Vagina (tissue), 2 donors: Measurements from ENCODE around the gene AJM1. TPM values are rescaled to one million over a fixed set of nuclear protein-coding genes. Genes with fewer than 3 reads are reported as not detected.
A peak's percentile ranks its signal among the peaks of the same experiment; 100 is the strongest.

Source experiments
- DNase-seq, 2 donors: peaks; one replicate each; pipeline ENCODE4 v3.0.0-alpha.2; 2017; ENCODE audit errors: extremely low spot score in 2 of 2
- H3K27ac ChIP-seq: fragments of 200-600 bp; sonication (generic); one replicate; pipeline ENCODE4 v1.5.1; 2019
- H3K27me3 ChIP-seq: fragments of 200-600 bp; sonication (generic); one replicate; pipeline ENCODE4 v1.5.1; 2019
- H3K36me3 ChIP-seq, 2 donors: fragments of 200-600 bp; sonication (generic); one replicate each; pipeline ENCODE4 v1.5.1; 2017 to 2019
- H3K4me1 ChIP-seq: fragments of 200-600 bp; sonication (generic); one replicate; pipeline ENCODE4 v1.5.1; 2019
- H3K4me3 ChIP-seq, 2 donors: fragments of 200-600 bp; sonication (generic); 1 replicate in 1 of 2; 2 replicates in 1 of 2; pipeline ENCODE4 v1.5.1; 2016 to 2019
- H3K9me3 ChIP-seq: fragments of 200-600 bp; sonication (generic); one replicate; pipeline ENCODE4 v1.5.1; 2019
- POLR2A ChIP-seq, 2 donors: fragments of 450-650 bp; IDR thresholded peaks; one replicate each; pipeline ENCODE4 v1.6.1; 2017; ENCODE audit warnings: antibody characterized with exemption in 2 of 2, mild to moderate bottlenecking in 2 of 2, moderate library complexity in 2 of 2
- POLR2AphosphoS5 ChIP-seq, 2 donors: sonication (generic); formaldehyde crosslinking; IDR thresholded peaks; one replicate each; pipeline ENCODE4 v1.9.0; 2017; ENCODE audit warnings: antibody characterized with exemption in 2 of 2, mild to moderate bottlenecking in 2 of 2, low read depth in 1 of 2; ENCODE audit not compliant: insufficient read depth in 1 of 2
- intact Hi-C: fragments of 100-400 bp; cut with DNase I; formaldehyde crosslinking; loops from one replicate; pipeline ENCODE4 v1.15.1; 2023
- total RNA-seq: library from RNA; depleted of rRNA; stranded (reverse); fragments of >200 nt; gene quantifications from one replicate; pipeline ENCODE4 v1.2.3, GENCODE V29; 2016
- TF ChIP-seq, protein P1 (sequence below), 3 experiments: fragments of 450-650 bp in 2 of 3; fragments of 200-600 bp in 1 of 3; sonication (generic) in 1 of 3; IDR thresholded peaks; one replicate each; pipeline ENCODE4 v1.5.1; 2017 to 2019; ENCODE audit warnings: antibody characterized with exemption in 3 of 3, mild to moderate bottlenecking in 2 of 3, moderate library complexity in 2 of 3

Gene AJM1
- total RNA-seq, 1 donor from 2014 or later: 1.2 TPM

DNA sequence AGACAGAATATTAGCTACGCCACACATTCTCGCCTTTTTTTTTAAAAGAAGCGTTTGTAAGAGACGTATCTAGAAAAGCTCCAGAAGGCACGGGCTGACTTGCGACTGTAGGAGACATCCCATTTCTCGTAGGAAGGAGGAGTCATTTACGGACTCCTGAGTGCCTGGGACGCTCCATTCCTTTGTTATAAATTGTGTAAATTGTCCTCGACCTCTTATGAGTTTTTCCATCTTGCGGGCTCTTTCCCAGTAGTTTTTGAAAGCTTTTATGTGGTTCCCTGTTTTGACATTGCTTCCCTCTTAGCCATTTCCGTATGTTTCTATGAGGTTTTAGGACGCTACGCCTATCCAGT, 33.5 kb upstream of the AJM1 start:
- TF ChIP-seq, protein P1, sequence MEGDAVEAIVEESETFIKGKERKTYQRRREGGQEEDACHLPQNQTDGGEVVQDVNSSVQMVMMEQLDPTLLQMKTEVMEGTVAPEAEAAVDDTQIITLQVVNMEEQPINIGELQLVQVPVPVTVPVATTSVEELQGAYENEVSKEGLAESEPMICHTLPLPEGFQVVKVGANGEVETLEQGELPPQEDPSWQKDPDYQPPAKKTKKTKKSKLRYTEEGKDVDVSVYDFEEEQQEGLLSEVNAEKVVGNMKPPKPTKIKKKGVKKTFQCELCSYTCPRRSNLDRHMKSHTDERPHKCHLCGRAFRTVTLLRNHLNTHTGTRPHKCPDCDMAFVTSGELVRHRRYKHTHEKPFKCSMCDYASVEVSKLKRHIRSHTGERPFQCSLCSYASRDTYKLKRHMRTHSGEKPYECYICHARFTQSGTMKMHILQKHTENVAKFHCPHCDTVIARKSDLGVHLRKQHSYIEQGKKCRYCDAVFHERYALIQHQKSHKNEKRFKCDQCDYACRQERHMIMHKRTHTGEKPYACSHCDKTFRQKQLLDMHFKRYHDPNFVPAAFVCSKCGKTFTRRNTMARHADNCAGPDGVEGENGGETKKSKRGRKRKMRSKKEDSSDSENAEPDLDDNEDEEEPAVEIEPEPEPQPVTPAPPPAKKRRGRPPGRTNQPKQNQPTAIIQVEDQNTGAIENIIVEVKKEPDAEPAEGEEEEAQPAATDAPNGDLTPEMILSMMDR (IDR thresholded peaks at IDR 0.05): no peak
- no peak for TF ChIP-seq POLR2A (IDR thresholded peaks at IDR 0.05)
- no peak for TF ChIP-seq POLR2AphosphoS5 (IDR thresholded peaks at IDR 0.05; ENCODE audit: insufficient read depth in 1 of 2, low read depth in 1 of 2)
- Histone ChIP-seq H3K4me3 (peak overlapping the region; percentile 92 to 95), H3K9me3 (no peaks in the 10 kb centered on the region), H3K27me3 (no peaks in the 10 kb centered on the region), H3K27ac (peak overlapping the region; percentile 82), H3K36me3 (peaks cover 0 to 3% of the 10 kb centered on the region in 2 donors), H3K4me1 (peaks cover 52% of the 10 kb centered on the region)
- DNase-seq: no peak
- intact Hi-C loops: no loop called here

DNA sequence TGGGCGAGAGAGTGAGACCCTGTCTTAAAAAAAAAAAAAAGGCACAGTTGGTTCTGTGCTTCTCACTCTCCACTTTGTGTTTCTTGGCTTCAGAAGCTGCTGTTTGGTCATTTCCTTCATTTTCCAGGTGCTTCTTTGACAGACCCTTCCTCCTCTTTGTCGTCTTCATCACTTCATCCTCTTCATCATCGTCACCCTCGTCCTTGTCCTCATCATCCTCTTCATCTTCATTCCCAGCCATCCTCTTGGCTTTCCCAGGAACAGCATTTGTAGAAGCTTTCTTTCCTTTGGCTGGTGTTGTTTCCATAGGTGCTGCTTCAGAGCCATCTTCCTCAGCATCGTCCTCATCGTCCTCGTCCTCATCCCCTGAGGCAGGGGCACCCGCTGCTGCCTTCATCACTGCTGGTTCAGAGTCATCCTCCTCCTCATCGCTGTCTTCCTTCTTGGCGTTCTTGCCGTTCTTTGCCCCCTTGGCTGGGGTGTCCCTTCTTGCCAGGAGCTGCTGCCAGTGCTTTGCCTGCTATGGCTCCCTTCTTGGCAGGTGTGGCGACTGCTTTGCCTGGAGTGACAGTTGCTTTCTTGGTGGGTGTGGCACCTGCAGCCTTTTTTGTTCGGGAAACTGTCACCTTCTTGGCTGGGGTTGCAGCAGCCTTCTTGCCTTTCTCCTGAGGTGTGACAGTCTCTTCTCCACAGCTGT, 27.4 kb upstream of the AJM1 start:
- no peak overlapping the region for H3K4me3 ChIP-seq
- intact Hi-C loops: no loop called here
- no peaks in the 10 kb centered on the region for H3K9me3 ChIP-seq
- peaks cover 23% of the 10 kb centered on the region for H3K4me1 ChIP-seq
- TF ChIP-seq, protein P1 (IDR thresholded peaks at IDR 0.05): no peak
- TF ChIP-seq POLR2AphosphoS5 (IDR thresholded peaks at IDR 0.05; ENCODE audit: insufficient read depth in 1 of 2, low read depth in 1 of 2): no peak
- no peak for TF ChIP-seq POLR2A (IDR thresholded peaks at IDR 0.05)
- no peaks in the 10 kb centered on the region for H3K27me3 ChIP-seq
- no peak for DNase-seq
- H3K36me3 ChIP-seq: peaks cover 0 to 3% of the 10 kb centered on the region in 2 donors
- H3K27ac ChIP-seq: no peak overlapping the region

DNA sequence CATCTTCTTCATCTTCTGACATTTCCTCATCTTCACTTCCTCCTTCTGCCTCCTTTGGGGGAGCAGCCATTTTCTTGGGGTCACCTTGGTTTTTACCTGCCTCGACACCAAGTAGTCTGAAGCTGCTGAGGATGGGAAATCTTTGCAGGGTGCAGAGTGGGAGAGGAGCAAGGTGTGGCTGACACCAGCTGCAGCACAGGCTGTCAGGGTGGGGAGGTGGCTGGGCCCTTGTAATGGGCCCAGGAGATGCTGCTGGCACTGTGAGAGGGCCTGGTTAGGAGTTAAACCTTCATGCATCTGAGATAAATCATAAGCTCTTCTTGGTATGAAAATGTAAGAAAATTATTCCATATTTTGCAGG, 26.9 kb upstream of the AJM1 start:
- intact Hi-C loops: no loop called here
- Histone ChIP-seq H3K4me3 (no peak overlapping the region), H3K36me3 (peaks cover 0 to 3% of the 10 kb centered on the region in 2 donors), H3K27me3 (no peaks in the 10 kb centered on the region), H3K4me1 (peaks cover 18% of the 10 kb centered on the region), H3K9me3 (no peaks in the 10 kb centered on the region), H3K27ac (no peak overlapping the region)
- TF ChIP-seq, protein P1 (IDR thresholded peaks at IDR 0.05): no peak
- TF ChIP-seq POLR2A (IDR thresholded peaks at IDR 0.05) (no peak), POLR2AphosphoS5 (IDR thresholded peaks at IDR 0.05; ENCODE audit: insufficient read depth in 1 of 2, low read depth in 1 of 2) (no peak)
- DNase-seq: no peak

DNA sequence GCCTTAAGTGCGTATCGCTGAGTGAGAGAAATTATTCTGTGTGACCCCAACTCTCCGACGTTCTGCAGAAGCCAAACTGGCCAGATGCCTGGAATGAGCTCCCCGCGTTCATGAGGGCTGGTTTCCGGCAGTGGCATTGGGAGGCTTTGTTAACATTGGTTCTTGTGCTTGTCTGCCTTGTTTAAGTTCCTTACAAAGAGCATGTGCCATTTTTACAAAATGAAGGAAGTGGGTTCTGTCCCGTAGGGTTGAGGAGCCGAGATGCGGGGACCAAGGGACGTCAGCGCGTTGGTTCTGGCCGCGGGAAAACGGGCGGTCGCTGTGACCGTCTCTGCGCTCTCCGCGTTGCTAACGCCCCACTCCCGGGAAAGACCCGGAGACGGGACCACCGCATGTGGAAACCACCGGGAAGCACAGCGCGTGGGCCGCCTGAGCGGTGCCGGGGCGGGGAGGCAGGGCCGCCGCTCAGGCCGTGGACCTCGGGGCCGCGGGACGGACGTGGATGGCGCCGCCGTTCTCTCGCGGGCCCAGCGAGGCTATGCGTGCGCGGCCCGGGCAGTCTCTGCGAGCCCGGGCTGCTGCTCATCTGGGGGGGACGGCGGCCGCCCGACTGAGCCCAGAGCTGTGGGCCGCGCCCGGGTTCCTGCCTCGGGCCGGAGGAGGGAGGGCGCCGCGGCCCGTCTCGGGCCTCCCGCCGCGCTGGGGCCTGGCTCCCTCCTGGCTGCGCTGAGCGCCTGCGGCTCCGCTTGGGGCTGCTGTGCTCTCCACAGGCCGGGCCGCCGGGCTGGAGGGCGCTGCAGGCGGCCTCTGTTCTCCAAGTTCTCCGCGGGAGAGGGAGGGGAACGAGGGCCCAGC, 21.1 kb upstream of the AJM1 start:
- Histone ChIP-seq H3K9me3 (no peaks in the 10 kb centered on the region), H3K36me3 (peaks cover 0 to 15% of the 10 kb centered on the region in 2 donors), H3K27me3 (no peaks in the 10 kb centered on the region), H3K4me3 (peak overlapping the region; percentile 33 to 47), H3K27ac (no peak overlapping the region), H3K4me1 (peaks cover 18% of the 10 kb centered on the region)
- DNase-seq: no peak
- intact Hi-C loops: loop anchor here (2.0 kb wide), 1 partner anchor 34 kb away; no protein-coding TSS in a partner anchor
- TF ChIP-seq POLR2A (IDR thresholded peaks at IDR 0.05) (no peak), POLR2AphosphoS5 (IDR thresholded peaks at IDR 0.05; ENCODE audit: insufficient read depth in 1 of 2, low read depth in 1 of 2) (no peak)
- TF ChIP-seq, protein P1 (IDR thresholded peaks at IDR 0.05): no peak
